Heart left ventricle (tissue), 16 donors: Measurements from ENCODE around the gene IFITM1. TPM values are rescaled to one million over a fixed set of nuclear protein-coding genes. Genes with fewer than 3 reads are reported as not detected.
A peak's percentile ranks its signal among the peaks of the same experiment; 100 is the strongest.

Experiments
- ATAC-seq, 4 donors: fragments of 200-7000 bp; cut with Tn5 transposase; one replicate each; pipeline ENCODE4 v1.9.1; 2020 to 2022; ENCODE audit warnings: moderate library complexity in 4 of 4, mild to moderate bottlenecking in 3 of 4, moderate number of reproducible peaks in 1 of 4
- DNase-seq, 5 donors: peaks; one replicate each; pipeline ENCODE4 v3.0.0-alpha.2; 2020
- H3K27ac ChIP-seq, 12 donors: fragments of 200-600 bp; sonication (generic) in 4 of 12; one replicate each; pipeline versions ENCODE4 v1.5.0 to v1.8.0; 2016 to 2022; ENCODE audit warnings: mild to moderate bottlenecking in 2 of 12
- H3K27me3 ChIP-seq, 9 donors: fragments of 200-600 bp; sonication (generic) in 2 of 9; one replicate each; pipeline versions ENCODE4 v1.5.1 to v1.8.0; 2016 to 2022; ENCODE audit warnings: mild to moderate bottlenecking in 3 of 9
- H3K36me3 ChIP-seq, 9 donors: fragments of 200-600 bp; sonication (generic) in 2 of 9; one replicate each; pipeline versions ENCODE4 v1.5.0 to v1.8.0; 2018 to 2022; ENCODE audit warnings: mild to moderate bottlenecking in 2 of 9
- H3K4me1 ChIP-seq, 12 donors: fragments of 200-600 bp; sonication (generic) in 4 of 12; one replicate each; pipeline versions ENCODE4 v1.5.0 to v1.8.0; 2016 to 2022; ENCODE audit warnings: mild to moderate bottlenecking in 3 of 12
- H3K4me3 ChIP-seq, 12 donors: fragments of 200-600 bp; sonication (generic) in 4 of 12; one replicate each; pipeline versions ENCODE4 v1.5.0 to v1.8.0; 2017 to 2022; ENCODE audit warnings: mild to moderate bottlenecking in 9 of 12, moderate library complexity in 4 of 12
- H3K9me3 ChIP-seq, 12 donors: fragments of 200-600 bp; sonication (generic) in 4 of 12; one replicate each; pipeline versions ENCODE4 v1.5.0 to v1.8.0; 2016 to 2022; ENCODE audit warnings: mild to moderate bottlenecking in 1 of 12
- POLR2A ChIP-seq, 2 donors: fragments of 450-650 bp; IDR thresholded peaks; one replicate each; pipeline ENCODE4 v1.6.1; 2017; ENCODE audit warnings: antibody characterized with exemption in 2 of 2, mild to moderate bottlenecking in 2 of 2, moderate library complexity in 2 of 2
- WGBS, 4 donors: extraction: QIAGEN DNeasy Blood & Tissue Kit in 2 of 4; methylation state at CpG; one replicate each; pipeline versions ENCODE4 v1.1.5 to v1.1.7; 2013 to 2018; 5-methylcytosine and 5-hydroxymethylcytosine counted together
- intact Hi-C, 10 donors: fragments of 100-400 bp; cut with DNase I; formaldehyde crosslinking; loops; one replicate each; pipeline versions ENCODE4 v1.11.1 to v1.14.2; 2022
- polyA plus RNA-seq, 2 donors: library from polyadenylated mRNA; stranded (reverse); fragments of 200-250 nt; gene quantifications; one replicate each; pipeline ENCODE4 v1.2.3, GENCODE V29; 2013
- total RNA-seq, 9 donors: library from RNA; depleted of rRNA in 2 of 9; stranded (reverse); fragments of >200 nt in 2 of 9; fragmentation: NEBNext Ultra II Directional in 3 of 9; extraction: Animal tissue kit (Norgen Biotek cat#: 25700) in 3 of 9; gene quantifications; one replicate each; pipeline versions ENCODE4 v1.1.0 to v1.2.4, GENCODE V29; 2016 to 2023
- TF ChIP-seq, protein P1 (sequence below), 12 donors: fragments of 200-600 bp; sonication (generic) in 4 of 12; IDR thresholded peaks; one replicate each; pipeline versions ENCODE4 v1.5.0 to v1.8.0; 2018 to 2022; ENCODE audit warnings: antibody characterized with exemption in 12 of 12, mild to moderate bottlenecking in 5 of 12
- donor health status: ischemic (EF 13 %, LVEDD 7.1; RV severe dilation, severe dysfunction).
- donor health status: healthy with polysubstance abuse.
- donor health status: DM: no; HTN: yes; CAD: no.
- donor health status: DM: no; HTN: no; CAD: no.
- donor health status: ischemic (EF 25% LVEDD 6.9; RV normal size, moderate dysfunction).
- donor health status: ischemic (EF 25% LVEDD 5.7; RV mildly dilated, moderate dysfunction).
- donor health status: healthy.
- donor health status: DM: yes; HTN: yes; CAD: no.
- donor health status: ischemic (EF 35%, LVEDD 5.7; RV mildly dilated, moderate dysfunction).
- donor health status: nonischemic (EF 11% LVEDD 7.7; RV severe dilation, severe dysfunction).
- donor health status: DM: yes; HTN: yes; CAD: no.
- donor health status: PGD.
- donor health status: ischemic (EF 29% LVEDD 5.4; RV normal size, mild dysfunction).
- donor health status: nonischemic (EF 23%, LVEDD 6.1; RV moderate dilation, normal function).

The IFITM1 gene
- total and polyA plus RNA-seq, 11 donors = 61.3 to 278 (median 132) TPM

DNA sequence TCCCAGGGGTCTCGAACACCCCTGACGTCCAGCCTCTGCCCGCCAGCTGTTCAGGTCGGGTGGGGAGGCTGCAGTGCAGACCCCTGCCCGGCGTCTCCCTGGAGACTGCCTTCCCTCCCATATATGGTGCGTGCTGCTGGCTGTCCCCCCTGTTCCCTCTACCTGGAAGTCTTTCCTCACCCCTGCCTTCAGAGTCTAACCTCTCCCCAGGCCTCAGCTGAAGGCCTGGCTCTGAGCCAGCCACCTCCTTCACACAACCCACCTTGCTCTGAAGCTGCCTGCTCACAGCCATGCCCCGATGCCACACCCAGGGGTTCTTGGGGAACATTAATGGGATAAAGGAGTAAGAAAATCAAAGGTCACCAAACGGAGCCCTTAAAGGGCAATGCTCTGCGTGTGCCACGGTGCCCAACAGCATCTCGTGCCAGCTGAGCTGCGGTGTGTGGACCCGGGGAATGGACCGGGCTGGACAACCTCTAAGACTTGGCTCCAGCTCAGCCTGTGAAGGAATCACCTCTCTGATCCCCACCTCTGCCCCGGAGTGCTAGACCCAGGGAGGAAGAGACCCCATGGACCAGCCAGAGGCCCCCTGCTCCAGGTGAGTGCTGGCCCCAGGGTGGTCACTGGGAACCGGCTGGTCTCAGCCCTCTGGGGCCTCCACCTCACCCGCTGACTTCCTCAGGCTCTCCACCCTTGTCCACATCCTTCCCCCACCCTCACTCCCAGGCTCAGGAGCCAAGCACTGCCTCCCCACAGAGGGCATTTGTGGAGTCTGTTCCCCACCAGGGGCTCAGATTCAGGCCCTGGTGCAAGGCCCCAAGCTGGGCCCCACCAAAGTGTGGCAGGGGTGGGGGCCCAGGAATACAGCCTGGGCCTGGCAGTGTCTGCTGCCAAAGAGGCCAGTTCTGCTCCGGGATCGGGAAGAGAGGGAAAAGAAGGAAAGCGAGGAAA lies 35.6 kb upstream of the IFITM1 start, which contains the start of gene NLRP6:
Gene NLRP6 (plus strand): TSS at position 407 of the 951 bp plus-strand sequence. CDS start 163 bp downstream, at position 570.
- WGBS, 4 donors = 67 to 77% (median 72%) methylated on average over 14 to 21 of the region's 21 CpGs
- DNase-seq (peak in 3 of 5 donors; percentile 12 to 35 (median 20)), ATAC-seq (no peak)
- no peak within 1 kb of the TSS for H3K27ac ChIP-seq
- H3K4me1 ChIP-seq = peaks cover 0 to 31% (median 16%) of the 10 kb centered on the region in 12 donors
- H3K36me3 ChIP-seq = no peaks in the 10 kb centered on the region
- peaks cover 39 to 68% (median 54%) of the 10 kb centered on the region in 9 donors for H3K27me3 ChIP-seq
- peaks cover 0 to 3% (median 0%) of the 10 kb centered on the region in 12 donors for H3K9me3 ChIP-seq
- no peak for TF ChIP-seq POLR2A (IDR thresholded peaks at IDR 0.05)
- TF ChIP-seq, protein P1, sequence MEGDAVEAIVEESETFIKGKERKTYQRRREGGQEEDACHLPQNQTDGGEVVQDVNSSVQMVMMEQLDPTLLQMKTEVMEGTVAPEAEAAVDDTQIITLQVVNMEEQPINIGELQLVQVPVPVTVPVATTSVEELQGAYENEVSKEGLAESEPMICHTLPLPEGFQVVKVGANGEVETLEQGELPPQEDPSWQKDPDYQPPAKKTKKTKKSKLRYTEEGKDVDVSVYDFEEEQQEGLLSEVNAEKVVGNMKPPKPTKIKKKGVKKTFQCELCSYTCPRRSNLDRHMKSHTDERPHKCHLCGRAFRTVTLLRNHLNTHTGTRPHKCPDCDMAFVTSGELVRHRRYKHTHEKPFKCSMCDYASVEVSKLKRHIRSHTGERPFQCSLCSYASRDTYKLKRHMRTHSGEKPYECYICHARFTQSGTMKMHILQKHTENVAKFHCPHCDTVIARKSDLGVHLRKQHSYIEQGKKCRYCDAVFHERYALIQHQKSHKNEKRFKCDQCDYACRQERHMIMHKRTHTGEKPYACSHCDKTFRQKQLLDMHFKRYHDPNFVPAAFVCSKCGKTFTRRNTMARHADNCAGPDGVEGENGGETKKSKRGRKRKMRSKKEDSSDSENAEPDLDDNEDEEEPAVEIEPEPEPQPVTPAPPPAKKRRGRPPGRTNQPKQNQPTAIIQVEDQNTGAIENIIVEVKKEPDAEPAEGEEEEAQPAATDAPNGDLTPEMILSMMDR (IDR thresholded peaks at IDR 0.05) = no peak
- intact Hi-C loops = loop anchor here in 1 of 10 donors (10.0 kb wide), 1 partner anchor 97 kb away; no protein-coding TSS in a partner anchor
- H3K4me3 ChIP-seq = peak within 1 kb of the TSS in 10 of 12 donors; percentile 3 to 49 (median 30)

DNA sequence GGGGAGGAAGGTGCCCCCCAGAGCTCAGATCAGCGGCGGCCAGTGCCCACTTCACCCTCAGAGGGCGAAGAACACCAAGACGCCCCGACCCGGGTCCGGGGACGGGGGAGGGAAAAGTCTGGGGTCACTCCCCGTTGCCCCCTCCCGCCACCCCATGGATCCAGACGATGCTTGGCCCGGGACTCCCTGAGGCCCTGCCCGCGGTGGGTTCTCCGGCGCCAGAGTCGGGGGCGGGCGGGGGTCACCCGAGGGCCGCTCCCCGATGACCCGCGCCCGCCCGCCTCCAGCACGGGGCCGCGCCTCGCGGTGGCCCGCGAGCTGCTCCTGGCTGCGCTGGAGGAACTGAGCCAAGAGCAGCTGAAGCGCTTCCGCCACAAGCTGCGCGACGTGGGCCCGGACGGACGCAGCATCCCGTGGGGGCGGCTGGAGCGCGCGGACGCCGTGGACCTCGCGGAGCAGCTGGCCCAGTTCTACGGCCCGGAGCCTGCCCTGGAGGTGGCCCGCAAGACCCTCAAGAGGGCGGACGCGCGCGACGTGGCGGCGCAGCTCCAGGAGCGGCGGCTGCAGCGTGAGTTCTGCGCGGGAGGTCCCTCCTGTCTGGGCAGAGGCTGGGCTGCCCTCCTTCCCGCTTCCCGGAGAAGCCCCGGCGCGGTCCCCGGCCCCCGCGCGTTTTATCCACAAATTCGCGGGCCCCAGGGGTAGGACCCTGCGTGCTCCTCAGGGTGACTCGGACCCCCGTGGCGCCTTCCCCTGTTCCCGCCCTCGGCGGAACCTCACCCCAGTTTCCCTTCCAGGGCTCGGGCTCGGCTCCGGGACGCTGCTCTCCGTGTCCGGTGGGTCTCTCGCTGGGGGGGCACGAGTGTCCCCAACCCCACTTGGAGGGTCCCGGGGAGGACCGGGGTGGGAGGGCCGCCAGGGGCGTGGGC lies 34.5 kb upstream of the IFITM1 start:
- TF ChIP-seq, protein P1 (IDR thresholded peaks at IDR 0.05) = no peak
- no peak for TF ChIP-seq POLR2A (IDR thresholded peaks at IDR 0.05)
- Histone ChIP-seq H3K4me1 (peaks cover 0 to 31% (median 16%) of the 10 kb centered on the region in 12 donors), H3K9me3 (peaks cover 0 to 3% (median 0%) of the 10 kb centered on the region in 12 donors), H3K36me3 (no peaks in the 10 kb centered on the region), H3K4me3 (peak overlapping the region in 11 of 12 donors; percentile 3 to 49 (median 31)), H3K27ac (no peak overlapping the region), H3K27me3 (peaks cover 39 to 78% (median 57%) of the 10 kb centered on the region in 9 donors)
- intact Hi-C loops = loop anchor here in 1 of 10 donors (10.0 kb wide), 1 partner anchor 95 kb away; no protein-coding TSS in a partner anchor
- WGBS, 4 donors = 12 to 16% (median 16%) methylated on average over 34 to 97 of the region's 97 CpGs
- ATAC-seq = peak in 3 of 4 donors; percentile 33 to 38 (median 35)
- DNase-seq = peak in 4 of 5 donors; percentile 16 to 63 (median 28)

DNA sequence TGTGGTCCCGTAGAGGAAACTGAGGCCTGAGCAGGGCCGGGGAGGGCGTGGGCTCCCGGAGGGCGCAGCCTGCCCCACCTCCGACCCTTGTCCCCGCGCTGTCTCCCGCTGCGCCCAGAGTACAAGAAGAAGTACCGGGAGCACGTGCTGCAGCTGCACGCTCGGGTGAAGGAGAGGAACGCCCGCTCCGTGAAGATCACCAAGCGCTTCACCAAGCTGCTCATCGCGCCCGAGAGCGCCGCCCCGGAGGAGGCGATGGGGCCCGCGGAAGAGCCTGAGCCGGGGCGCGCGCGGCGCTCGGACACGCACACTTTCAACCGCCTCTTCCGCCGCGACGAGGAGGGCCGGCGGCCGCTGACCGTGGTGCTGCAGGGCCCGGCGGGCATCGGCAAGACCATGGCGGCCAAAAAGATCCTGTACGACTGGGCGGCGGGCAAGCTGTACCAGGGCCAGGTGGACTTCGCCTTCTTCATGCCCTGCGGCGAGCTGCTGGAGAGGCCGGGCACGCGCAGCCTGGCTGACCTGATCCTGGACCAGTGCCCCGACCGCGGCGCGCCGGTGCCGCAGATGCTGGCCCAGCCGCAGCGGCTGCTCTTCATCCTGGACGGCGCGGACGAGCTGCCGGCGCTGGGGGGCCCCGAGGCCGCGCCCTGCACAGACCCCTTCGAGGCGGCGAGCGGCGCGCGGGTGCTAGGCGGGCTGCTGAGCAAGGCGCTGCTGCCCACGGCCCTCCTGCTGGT lies 33.7 kb upstream of the IFITM1 start:
- ATAC-seq = peak in 3 of 4 donors; percentile 21 to 67 (median 52)
- H3K4me3 ChIP-seq = peak overlapping the region in 11 of 12 donors; percentile 3 to 49 (median 31)
- no peaks in the 10 kb centered on the region for H3K36me3 ChIP-seq
- H3K4me1 ChIP-seq = peaks cover 0 to 31% (median 16%) of the 10 kb centered on the region in 12 donors
- 3 to 5% (median 4%) methylated on average over 30 to 85 of the region's 85 CpGs for whole genome bisulfite sequencing, 4 donors
- peak in 4 of 5 donors; percentile 13 to 71 (median 26) for DNase-seq
- peaks cover 0 to 3% (median 0%) of the 10 kb centered on the region in 12 donors for H3K9me3 ChIP-seq
- TF ChIP-seq, protein P1 (IDR thresholded peaks at IDR 0.05) = no peak
- no peak for TF ChIP-seq POLR2A (IDR thresholded peaks at IDR 0.05)
- intact Hi-C loops = loop anchor here in 1 of 10 donors (10.0 kb wide), 1 partner anchor 95 kb away; no protein-coding TSS in a partner anchor
- peaks cover 39 to 86% (median 65%) of the 10 kb centered on the region in 9 donors for H3K27me3 ChIP-seq
- H3K27ac ChIP-seq = no peak overlapping the region
